ENCODE measurements around the gene FAM20C. TPM values are rescaled to one million over a fixed set of nuclear protein-coding genes. Genes with fewer than 3 reads are reported as not detected.

FAM20C gene
- total RNA-seq, 1 experiment from 2014 or later, result 8.8 TPM

DNA sequence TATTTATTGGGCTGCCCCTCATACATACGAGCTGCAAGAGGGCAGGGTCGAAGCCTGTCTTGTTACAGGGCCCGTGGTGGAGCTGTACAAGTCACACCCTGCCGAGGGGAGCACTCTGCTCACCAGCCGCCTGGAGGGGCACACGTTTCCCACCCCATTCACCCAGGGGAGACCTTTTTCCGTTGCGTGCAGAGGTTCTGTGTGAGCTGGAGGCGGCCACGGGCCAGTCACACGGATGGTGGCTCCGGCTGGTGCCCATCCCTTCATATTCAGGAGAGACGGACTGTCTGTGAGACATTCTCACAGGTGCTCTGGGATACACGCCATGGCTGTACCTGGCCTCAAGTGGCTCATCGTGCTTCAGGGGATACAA, 47.9 kb upstream of the FAM20C start:
- no peak overlapping the region for H3K27ac Mint-ChIP-seq (ENCODE audit: low read depth, unreplicated experiment)
- intact Hi-C loops (cut with micrococcal nuclease), result no loop called here
- CTCF ChIA-PET, result interaction anchor here (0.6 kb wide), 1 partner anchor 1288 kb away, joined by 3 read pairs; no protein-coding TSS in a partner anchor

DNA sequence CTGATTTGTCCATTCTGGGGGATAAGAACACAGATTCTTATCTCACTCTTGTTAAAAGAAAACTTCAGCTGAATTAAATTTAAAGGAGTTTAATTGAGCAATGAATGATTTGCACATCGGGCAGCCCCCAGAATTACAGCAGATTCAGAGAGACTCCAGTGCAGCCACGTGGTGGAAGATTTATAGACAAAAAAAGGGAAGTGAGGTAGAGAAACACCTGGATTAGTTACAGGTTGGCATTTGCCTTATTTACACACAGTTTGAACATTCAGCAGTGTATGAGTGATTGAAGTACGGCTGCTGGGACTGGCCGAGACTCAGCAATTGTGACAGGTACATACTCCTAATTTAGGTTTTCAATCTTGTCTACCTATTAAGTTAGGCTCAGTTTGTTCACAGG, 46.5 kb upstream of the FAM20C start:
- ChIA-PET CTCF (no interaction called here), POLR2A (no interaction called here)
- no TSS peak for BruUV-seq (replicated peaks)
- intact Hi-C loops (cut with micrococcal nuclease), result no loop called here
- TF ChIP-seq CTCF (IDR thresholded peaks at IDR 0.05; ENCODE audit: unreplicated experiment), result no peak
- no peak overlapping the region for H3K4me3 Mint-ChIP-seq (ENCODE audit: unreplicated experiment)
- H3K36me3 Mint-ChIP-seq (ENCODE audit: insufficient read depth, unreplicated experiment), result peaks cover 14% of the 10 kb centered on the region
- peaks cover 8% of the 10 kb centered on the region for H3K4me1 Mint-ChIP-seq (ENCODE audit: insufficient read depth, unreplicated experiment)
- peak overlapping the region; percentile 18 for H3K27ac Mint-ChIP-seq (ENCODE audit: low read depth, unreplicated experiment)
- no peaks in the 10 kb centered on the region for H3K27me3 Mint-ChIP-seq (ENCODE audit: insufficient read depth, unreplicated experiment)
- no peak for DNase-seq (ENCODE audit: unreplicated experiment)
- no peaks in the 10 kb centered on the region for H3K9me3 Mint-ChIP-seq (ENCODE audit: unreplicated experiment)

More for the DNA sequence above, 47.9 kb upstream of the FAM20C start:
- DNase-seq (ENCODE audit: unreplicated experiment), result no peak
- BruUV-seq (replicated peaks), result no TSS peak
- Mint-ChIP-seq H3K4me1 (ENCODE audit: insufficient read depth, unreplicated experiment) (no peaks in the 10 kb centered on the region), H3K4me3 (ENCODE audit: unreplicated experiment) (no peak overlapping the region), H3K9me3 (ENCODE audit: unreplicated experiment) (no peaks in the 10 kb centered on the region), H3K36me3 (ENCODE audit: insufficient read depth, unreplicated experiment) (peaks cover 12% of the 10 kb centered on the region), H3K27me3 (ENCODE audit: insufficient read depth, unreplicated experiment) (no peaks in the 10 kb centered on the region)
- no peak for TF ChIP-seq CTCF (IDR thresholded peaks at IDR 0.05; ENCODE audit: unreplicated experiment)
- POLR2A ChIA-PET, result interaction anchor here (0.9 kb wide), 1 partner anchor 18 kb away, joined by 3 read pairs; no protein-coding TSS in a partner anchor

DNA sequence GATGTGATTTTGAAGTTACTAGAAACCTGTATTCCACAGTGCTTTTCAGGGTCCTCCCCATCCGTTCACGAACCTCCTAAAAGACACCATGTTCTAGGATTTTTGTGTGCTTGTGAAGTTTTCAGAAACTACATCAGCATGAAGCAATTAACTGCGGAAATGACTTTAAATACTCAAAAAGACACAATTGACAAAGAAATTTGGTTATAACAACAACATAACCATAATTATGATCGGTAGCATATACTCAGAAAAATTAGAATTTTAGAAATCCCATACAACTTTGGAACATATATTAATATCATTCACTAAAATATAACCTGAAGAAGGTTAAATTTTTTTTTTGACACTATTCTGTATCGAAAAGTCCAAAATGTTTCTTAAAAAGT, 43.8 kb upstream of the FAM20C start:
- intact Hi-C loops (cut with micrococcal nuclease), result no loop called here
- CTCF ChIA-PET, result no interaction called here

More for the DNA sequence above, 43.8 kb upstream of the FAM20C start:
- Mint-ChIP-seq H3K27me3 (ENCODE audit: insufficient read depth, unreplicated experiment) (no peaks in the 10 kb centered on the region), H3K27ac (ENCODE audit: low read depth, unreplicated experiment) (peak overlapping the region; percentile 99), H3K9me3 (ENCODE audit: unreplicated experiment) (no peaks in the 10 kb centered on the region), H3K36me3 (ENCODE audit: insufficient read depth, unreplicated experiment) (peaks cover 14% of the 10 kb centered on the region), H3K4me3 (ENCODE audit: unreplicated experiment) (peak overlapping the region; percentile 92), H3K4me1 (ENCODE audit: insufficient read depth, unreplicated experiment) (peaks cover 9% of the 10 kb centered on the region)
- no peak for DNase-seq (ENCODE audit: unreplicated experiment)
- BruUV-seq (replicated peaks), result TSS peak; percentile 69
- POLR2A ChIA-PET, result interaction anchor here (1.0 to 1.4 kb wide), 5 partner anchors 9 to 63 kb away, joined by 3 to 6 read pairs (median 4); partner anchors contain the start of gene FAM20C
- no peak for TF ChIP-seq CTCF (IDR thresholded peaks at IDR 0.05; ENCODE audit: unreplicated experiment)
